Panc1 (cell line): Measurements from ENCODE around the gene PLCH1.

Source experiments
- POLR2AphosphoS5 ChIP-seq: IDR thresholded peaks from 2 replicates; pipeline ENCODE4 v1.6.1; 2012; ENCODE audit warnings: mild to moderate bottlenecking, low read depth, low read length, moderate library complexity
- SIN3A ChIP-seq: IDR thresholded peaks from 2 replicates; pipeline ENCODE4 v1.6.1; 2012; ENCODE audit warnings: low read depth, mild to moderate bottlenecking, low read length, moderate library complexity, borderline replicate concordance; ENCODE audit not compliant: insufficient read depth
- TCF7L2 ChIP-seq: IDR thresholded peaks from 2 replicates; pipeline ENCODE4 v1.6.1; 2011; ENCODE audit warnings: mild to moderate bottlenecking, low read depth, low read length, inconsistent platforms
- TF ChIP-seq, protein P1 (sequence below): fragments of 450-650 bp; IDR thresholded peaks from 2 replicates; pipeline ENCODE4 v1.5.1; 2017; ENCODE audit warnings: mild to moderate bottlenecking
- TF ChIP-seq, protein P2 (sequence below), 2 experiments: IDR thresholded peaks; 2 replicates each; pipeline ENCODE4 v1.6.1; 2011 to 2012; ENCODE audit warnings: low read depth in 2 of 2, control low read depth in 1 of 2, low read length in 1 of 2, mild to moderate bottlenecking in 1 of 2, moderate library complexity in 1 of 2; ENCODE audit not compliant: insufficient read depth in 1 of 2

DNA sequence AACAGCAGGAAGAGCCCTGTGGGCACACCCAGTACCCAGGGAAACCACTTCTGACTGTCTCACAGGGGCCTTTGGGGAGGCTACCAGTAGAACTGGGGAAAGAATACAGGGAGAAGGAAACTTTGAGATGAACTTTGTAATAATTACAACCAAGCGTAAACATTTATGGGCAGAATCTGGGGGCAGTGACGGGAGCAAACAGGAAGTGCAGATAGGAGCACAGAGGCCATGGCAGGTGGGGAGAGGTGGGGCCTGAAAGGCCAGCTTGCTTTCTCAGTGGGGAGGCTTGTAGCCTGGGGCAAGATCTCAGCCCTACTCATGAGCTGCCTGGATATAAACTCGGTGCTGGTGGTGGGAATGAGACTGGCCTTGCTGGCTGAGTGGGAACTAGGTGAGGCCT lies 209.8 kb downstream of the PLCH1 start:
- TF ChIP-seq, protein P1, sequence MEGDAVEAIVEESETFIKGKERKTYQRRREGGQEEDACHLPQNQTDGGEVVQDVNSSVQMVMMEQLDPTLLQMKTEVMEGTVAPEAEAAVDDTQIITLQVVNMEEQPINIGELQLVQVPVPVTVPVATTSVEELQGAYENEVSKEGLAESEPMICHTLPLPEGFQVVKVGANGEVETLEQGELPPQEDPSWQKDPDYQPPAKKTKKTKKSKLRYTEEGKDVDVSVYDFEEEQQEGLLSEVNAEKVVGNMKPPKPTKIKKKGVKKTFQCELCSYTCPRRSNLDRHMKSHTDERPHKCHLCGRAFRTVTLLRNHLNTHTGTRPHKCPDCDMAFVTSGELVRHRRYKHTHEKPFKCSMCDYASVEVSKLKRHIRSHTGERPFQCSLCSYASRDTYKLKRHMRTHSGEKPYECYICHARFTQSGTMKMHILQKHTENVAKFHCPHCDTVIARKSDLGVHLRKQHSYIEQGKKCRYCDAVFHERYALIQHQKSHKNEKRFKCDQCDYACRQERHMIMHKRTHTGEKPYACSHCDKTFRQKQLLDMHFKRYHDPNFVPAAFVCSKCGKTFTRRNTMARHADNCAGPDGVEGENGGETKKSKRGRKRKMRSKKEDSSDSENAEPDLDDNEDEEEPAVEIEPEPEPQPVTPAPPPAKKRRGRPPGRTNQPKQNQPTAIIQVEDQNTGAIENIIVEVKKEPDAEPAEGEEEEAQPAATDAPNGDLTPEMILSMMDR, result no peak
- TF ChIP-seq POLR2AphosphoS5 (no peak), SIN3A (no peak), TCF7L2 (no peak)
- TF ChIP-seq, protein P2, sequence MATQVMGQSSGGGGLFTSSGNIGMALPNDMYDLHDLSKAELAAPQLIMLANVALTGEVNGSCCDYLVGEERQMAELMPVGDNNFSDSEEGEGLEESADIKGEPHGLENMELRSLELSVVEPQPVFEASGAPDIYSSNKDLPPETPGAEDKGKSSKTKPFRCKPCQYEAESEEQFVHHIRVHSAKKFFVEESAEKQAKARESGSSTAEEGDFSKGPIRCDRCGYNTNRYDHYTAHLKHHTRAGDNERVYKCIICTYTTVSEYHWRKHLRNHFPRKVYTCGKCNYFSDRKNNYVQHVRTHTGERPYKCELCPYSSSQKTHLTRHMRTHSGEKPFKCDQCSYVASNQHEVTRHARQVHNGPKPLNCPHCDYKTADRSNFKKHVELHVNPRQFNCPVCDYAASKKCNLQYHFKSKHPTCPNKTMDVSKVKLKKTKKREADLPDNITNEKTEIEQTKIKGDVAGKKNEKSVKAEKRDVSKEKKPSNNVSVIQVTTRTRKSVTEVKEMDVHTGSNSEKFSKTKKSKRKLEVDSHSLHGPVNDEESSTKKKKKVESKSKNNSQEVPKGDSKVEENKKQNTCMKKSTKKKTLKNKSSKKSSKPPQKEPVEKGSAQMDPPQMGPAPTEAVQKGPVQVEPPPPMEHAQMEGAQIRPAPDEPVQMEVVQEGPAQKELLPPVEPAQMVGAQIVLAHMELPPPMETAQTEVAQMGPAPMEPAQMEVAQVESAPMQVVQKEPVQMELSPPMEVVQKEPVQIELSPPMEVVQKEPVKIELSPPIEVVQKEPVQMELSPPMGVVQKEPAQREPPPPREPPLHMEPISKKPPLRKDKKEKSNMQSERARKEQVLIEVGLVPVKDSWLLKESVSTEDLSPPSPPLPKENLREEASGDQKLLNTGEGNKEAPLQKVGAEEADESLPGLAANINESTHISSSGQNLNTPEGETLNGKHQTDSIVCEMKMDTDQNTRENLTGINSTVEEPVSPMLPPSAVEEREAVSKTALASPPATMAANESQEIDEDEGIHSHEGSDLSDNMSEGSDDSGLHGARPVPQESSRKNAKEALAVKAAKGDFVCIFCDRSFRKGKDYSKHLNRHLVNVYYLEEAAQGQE (IDR thresholded peaks at IDR 0.05; ENCODE audit: insufficient read depth in 1 of 2, low read depth in 2 of 2, low read length in 1 of 2), result no peak
